Activated CD4-positive, alpha-beta T cell treated with anti-CD3 and anti-CD28 coated beads, Interleukin-2, amount 10 ng/mL, durations not matched to agents 24 days and 14 days (primary cell): ENCODE data around the gene SRBD1. TPM values are rescaled to one million over a fixed set of nuclear protein-coding genes. Genes with fewer than 3 reads are reported as not detected.
A peak's percentile ranks its signal among the peaks of the same experiment; 100 is the strongest.
"Not testable (repeated sequence)": the region's sequence is repeated elsewhere in the genome, so short reads cannot be mapped to it uniquely, and the experiment has no call there.

Source experiments
- DNase-seq: peaks from one replicate; pipeline ENCODE4 v3.0.0; 2022
- H3K27ac Mint-ChIP-seq: one replicate; pipeline ENCODE4 v1.8.0; 2022; ENCODE audit warnings: mild to moderate bottlenecking, mixed read lengths
- H3K27me3 Mint-ChIP-seq: one replicate; pipeline ENCODE4 v1.8.0; 2022; ENCODE audit warnings: mixed read lengths
- H3K36me3 Mint-ChIP-seq: one replicate; pipeline ENCODE4 v1.8.0; 2022; ENCODE audit warnings: low read depth, mild to moderate bottlenecking, mixed read lengths
- H3K4me1 Mint-ChIP-seq: one replicate; pipeline ENCODE4 v1.8.0; 2021; ENCODE audit warnings: mixed read lengths
- H3K4me3 Mint-ChIP-seq: one replicate; pipeline ENCODE4 v1.8.0; 2022; ENCODE audit warnings: mild to moderate bottlenecking, moderate library complexity, mixed read lengths
- H3K9me3 Mint-ChIP-seq: one replicate; pipeline ENCODE4 v1.8.0; 2021; ENCODE audit warnings: mixed read lengths
- intact Hi-C: fragments of 100-400 bp; cut with micrococcal nuclease; formaldehyde crosslinking; loops from one replicate; pipeline ENCODE4 v1.15.1; 2023
- total RNA-seq: library from RNA; stranded (reverse); gene quantifications from 2 replicates; pipeline ENCODE4 v1.2.3, GENCODE V29; 2022

The SRBD1 gene
- total RNA-seq, 1 donor from 2014 or later, result 18.9 TPM

DNA sequence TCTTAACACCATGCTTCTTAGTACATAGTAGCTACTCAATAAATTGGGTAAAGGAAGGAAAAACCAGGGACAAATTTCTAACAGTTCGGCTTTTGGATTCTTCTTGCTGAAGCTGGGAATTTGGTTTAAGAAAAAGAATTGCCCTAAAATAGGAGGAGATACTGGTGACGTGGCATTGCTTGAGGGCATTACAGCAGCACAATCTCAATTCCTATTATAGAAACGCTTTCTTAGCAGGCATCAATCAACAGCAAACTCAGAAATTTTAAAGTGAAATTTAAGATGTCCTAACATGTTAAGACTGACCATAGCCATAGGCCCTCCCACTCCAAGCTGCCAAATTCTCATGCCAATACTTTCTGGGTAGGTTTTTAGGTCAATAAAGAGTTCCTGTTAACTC, 169.5 kb downstream of the SRBD1 start:
- H3K9me3 Mint-ChIP-seq, result no peaks in the 10 kb centered on the region
- intact Hi-C loops, result no loop called here
- DNase-seq, result no peak
- no peak overlapping the region for H3K27ac Mint-ChIP-seq
- peaks cover 5% of the 10 kb centered on the region for H3K4me1 Mint-ChIP-seq
- no peak overlapping the region for H3K4me3 Mint-ChIP-seq
- H3K36me3 Mint-ChIP-seq, result peaks cover 8% of the 10 kb centered on the region
- H3K27me3 Mint-ChIP-seq, result no peaks in the 10 kb centered on the region

DNA sequence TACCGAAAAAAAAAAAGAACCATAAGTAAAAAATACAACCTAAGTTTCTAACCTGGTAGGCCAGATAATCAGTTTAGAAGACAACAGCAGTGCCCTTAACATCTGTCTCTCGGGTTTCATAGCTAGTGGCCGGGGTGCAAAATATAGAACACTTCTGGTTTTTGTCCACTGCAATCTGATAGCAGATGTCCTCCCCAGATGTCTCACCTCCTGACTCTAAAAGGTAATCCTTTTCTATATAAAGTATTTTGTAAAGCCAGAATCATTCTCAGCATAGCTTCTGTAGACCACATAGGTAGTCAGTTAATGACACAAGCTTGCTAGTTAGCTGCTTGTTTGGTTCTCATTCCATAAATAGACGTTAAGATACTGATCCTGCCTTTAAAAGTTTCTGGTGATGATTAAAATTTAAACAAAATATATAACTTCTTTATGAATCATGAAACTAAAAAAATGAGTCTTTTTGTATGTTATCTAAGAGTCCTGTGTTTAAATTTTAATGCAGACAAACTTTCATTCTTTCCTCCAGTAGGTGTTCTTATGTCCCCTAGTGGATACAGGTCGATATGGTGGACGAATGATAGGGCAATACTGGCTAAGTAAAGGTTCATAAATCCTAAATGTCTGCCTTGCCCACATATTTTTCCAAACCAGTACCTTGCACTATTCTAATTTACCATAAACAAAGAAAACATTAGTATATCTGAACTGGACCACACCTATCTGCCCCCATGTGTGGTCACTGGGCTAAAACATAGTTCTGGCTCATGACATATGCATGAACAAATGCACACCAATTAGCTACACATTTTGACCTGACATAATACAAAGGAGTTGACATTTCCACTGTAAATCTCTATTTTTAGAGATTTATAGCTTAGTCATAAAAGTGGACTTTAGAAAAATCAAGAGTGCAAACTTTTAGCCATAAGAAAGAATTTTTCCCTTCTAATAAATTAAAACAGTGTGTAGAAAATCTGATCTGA, 171.0 kb downstream of the SRBD1 start:
- H3K27ac Mint-ChIP-seq, result no peak overlapping the region
- peaks cover 5% of the 10 kb centered on the region for H3K4me1 Mint-ChIP-seq
- H3K27me3 Mint-ChIP-seq, result no peaks in the 10 kb centered on the region
- no peaks in the 10 kb centered on the region for H3K9me3 Mint-ChIP-seq
- DNase-seq, result no peak
- peaks cover 8% of the 10 kb centered on the region for H3K36me3 Mint-ChIP-seq
- H3K4me3 Mint-ChIP-seq, result no peak overlapping the region
- intact Hi-C loops, result no loop called here

DNA sequence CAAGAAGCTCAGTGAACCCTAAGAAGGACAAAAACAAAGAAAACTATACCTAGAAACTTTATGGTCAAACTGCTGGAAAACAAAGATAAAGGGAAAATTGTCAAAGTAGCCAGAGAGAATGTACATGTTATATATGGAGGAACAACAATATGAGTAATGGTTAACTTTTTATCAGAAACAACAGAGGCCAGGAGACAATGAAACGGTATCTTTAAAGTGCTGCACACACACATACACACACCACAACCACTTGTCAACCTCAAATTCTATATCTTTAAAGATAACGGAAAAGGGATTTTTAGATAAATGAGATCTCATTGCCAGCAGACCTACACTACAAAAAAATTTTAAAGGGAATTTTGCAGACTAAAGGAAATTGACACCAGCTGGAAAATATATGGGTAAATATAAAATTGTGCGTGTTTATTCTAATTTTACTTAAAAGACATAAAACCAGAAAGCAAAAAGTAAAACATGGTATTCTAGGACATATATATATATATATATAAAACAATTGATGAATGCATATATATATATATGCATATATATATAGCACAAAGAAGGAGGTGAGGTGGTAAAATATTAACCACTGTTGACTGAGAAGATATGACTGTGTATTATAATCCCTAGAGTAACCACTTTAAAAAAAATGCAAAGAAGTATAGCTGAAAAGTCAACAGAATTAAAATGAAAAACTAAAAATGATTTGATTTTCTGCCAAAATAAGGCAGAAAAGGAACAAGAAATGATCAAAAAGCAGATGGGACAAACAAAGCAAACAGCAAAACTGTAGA, 172.0 kb downstream of the SRBD1 start:
- H3K4me3 Mint-ChIP-seq, result no peak overlapping the region
- H3K4me1 Mint-ChIP-seq, result peaks cover 5% of the 10 kb centered on the region
- no peak overlapping the region for H3K27ac Mint-ChIP-seq
- no peaks in the 10 kb centered on the region for H3K9me3 Mint-ChIP-seq
- DNase-seq, result no peak
- intact Hi-C loops, result no loop called here
- H3K36me3 Mint-ChIP-seq, result peaks cover 8% of the 10 kb centered on the region
- no peaks in the 10 kb centered on the region for H3K27me3 Mint-ChIP-seq

DNA sequence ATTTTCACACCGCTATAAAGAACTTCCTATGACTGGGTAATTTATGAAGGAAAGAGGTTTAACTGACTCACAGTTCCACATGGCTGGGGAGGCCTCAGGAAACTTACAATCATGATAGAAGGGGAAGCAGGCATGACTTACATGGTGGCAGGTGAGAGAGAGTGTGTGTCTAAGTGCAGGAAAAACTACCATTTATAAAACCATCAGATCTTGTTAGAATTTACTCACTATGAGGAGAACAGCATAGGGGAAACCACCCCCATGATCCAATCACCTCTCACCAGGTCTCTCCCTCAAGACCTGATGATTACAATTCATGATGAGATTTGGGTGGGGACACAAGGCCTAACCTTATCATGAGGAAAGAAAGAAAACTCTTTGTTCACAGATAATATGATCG, 174.6 kb downstream of the SRBD1 start:
- no peaks in the 10 kb centered on the region for H3K9me3 Mint-ChIP-seq
- H3K36me3 Mint-ChIP-seq, result peaks cover 5% of the 10 kb centered on the region
- intact Hi-C loops, result no loop called here
- no peak overlapping the region for H3K4me3 Mint-ChIP-seq
- no peaks in the 10 kb centered on the region for H3K27me3 Mint-ChIP-seq
- no peak overlapping the region for H3K27ac Mint-ChIP-seq
- no peak for DNase-seq
- no peaks in the 10 kb centered on the region for H3K4me1 Mint-ChIP-seq

DNA sequence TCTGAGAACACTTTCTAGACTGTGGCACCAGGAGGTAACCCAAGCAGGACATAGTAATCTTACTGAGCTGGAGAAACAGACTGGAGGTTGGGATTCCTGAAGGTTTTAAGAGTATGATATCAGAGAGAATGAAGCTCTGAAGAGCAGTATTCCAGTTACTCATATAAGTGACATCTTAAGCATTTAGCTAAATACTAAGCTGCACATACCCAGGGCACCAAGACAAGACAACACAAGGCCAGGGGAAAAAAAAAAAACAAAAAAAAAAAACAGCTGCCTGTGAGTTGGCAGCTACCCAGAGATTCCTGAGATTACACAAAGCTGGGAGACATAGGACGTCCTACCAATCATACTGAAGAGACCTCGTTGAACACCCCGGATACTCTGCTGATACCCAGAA, 175.8 kb downstream of the SRBD1 start:
- Mint-ChIP-seq H3K4me3 (no peak overlapping the region), H3K27me3 (no peaks in the 10 kb centered on the region), H3K9me3 (no peaks in the 10 kb centered on the region), H3K27ac (no peak overlapping the region), H3K36me3 (peaks cover 5% of the 10 kb centered on the region), H3K4me1 (no peaks in the 10 kb centered on the region)
- DNase-seq, result no peak
- intact Hi-C loops, result no loop called here

DNA sequence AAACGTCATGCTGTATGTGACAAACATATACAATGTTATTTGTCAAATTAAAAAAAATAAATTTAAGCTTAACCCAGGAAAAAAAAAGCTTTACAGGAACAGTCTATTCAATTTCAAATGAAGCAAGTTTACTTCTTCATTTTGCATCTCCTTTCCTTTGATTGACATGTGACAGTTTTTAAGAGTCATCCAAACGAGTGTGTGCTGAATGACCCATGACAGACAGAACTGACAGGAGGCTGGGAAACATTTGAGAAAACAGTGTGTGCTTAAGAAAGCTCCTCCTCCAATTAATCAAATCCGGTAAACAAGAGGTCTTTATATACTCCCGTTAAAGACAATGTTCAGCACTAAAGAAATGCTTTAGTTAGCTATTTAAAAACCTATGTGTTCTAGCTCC, 177.7 kb downstream of the SRBD1 start:
- intact Hi-C loops, result no loop called here
- Mint-ChIP-seq H3K27ac (no peak overlapping the region), H3K9me3 (no peaks in the 10 kb centered on the region), H3K4me1 (no peaks in the 10 kb centered on the region), H3K4me3 (no peak overlapping the region), H3K27me3 (no peaks in the 10 kb centered on the region), H3K36me3 (peaks cover 5% of the 10 kb centered on the region)
- no peak for DNase-seq

DNA sequence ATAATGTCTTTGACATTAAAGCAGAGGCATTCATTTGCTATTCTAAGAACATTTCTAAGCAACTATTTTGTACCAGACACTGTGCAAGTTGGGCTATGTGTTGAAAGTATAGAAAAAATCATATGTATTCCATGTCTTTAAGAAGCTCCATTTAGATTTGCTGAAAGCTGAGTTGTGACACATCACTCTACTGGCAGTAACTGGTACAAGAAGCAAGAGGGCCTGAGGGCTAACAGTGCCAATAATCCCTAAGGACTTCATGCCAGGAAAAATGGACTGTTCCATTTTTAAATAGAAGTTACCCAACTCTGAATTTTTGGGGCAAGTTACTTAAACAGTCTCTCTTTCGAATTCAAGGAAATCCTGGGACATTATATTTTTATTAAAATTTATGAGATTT, 178.7 kb downstream of the SRBD1 start:
- intact Hi-C loops, result no loop called here
- peaks cover 3% of the 10 kb centered on the region for H3K36me3 Mint-ChIP-seq
- no peak overlapping the region for H3K27ac Mint-ChIP-seq
- no peaks in the 10 kb centered on the region for H3K27me3 Mint-ChIP-seq
- no peak overlapping the region for H3K4me3 Mint-ChIP-seq
- DNase-seq, result no peak
- no peaks in the 10 kb centered on the region for H3K4me1 Mint-ChIP-seq
- peaks cover 4% of the 10 kb centered on the region for H3K9me3 Mint-ChIP-seq

DNA sequence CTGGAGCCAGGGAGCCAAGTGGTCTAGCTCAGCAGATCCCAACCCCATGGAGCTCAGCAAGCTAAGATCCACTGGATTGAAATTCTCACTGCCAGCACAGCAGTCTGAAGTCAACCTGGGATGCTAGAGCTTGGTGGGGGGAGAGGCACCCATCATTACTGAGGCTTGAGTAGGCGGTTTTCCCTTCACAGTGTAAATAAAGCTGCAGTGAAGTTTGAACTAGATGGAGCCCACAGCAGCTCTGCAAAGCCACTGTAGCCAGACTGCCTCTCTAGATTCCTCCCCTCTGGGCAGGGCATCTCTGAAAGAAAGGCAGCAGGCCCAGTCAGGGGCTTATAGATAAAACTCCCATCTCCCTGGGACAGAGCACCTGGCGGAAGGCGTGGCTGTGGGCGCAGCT, 185.0 kb downstream of the SRBD1 start:
- H3K4me3 Mint-ChIP-seq, H3K36me3 Mint-ChIP-seq, H3K4me1 Mint-ChIP-seq, H3K27ac Mint-ChIP-seq, intact Hi-C loops, DNase-seq, H3K27me3 Mint-ChIP-seq, H3K9me3 Mint-ChIP-seq: not testable (repeated sequence)

DNA sequence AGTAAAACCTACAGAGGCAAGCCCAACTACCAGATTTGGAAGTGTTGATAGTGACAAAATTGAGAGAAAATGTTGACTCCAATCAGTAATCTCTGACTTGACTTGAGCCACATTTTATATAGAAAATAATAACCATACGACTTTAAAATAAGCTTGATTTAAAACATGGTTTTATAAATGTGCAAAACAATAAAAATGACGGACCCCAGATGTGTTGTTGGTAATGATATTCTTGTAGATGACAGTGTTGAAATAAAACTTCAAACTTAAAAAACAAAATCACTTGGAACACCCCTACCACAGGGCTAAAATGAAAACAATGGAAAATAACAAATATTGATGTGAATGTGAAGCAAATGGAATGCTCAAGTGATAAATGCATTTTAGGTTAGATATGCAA, 188.1 kb downstream of the SRBD1 start:
- Mint-ChIP-seq H3K9me3 (peaks cover 3% of the 10 kb centered on the region), H3K4me3 (no peak overlapping the region), H3K27ac (no peak overlapping the region), H3K27me3 (no peaks in the 10 kb centered on the region), H3K36me3 (peaks cover 9% of the 10 kb centered on the region), H3K4me1 (no peaks in the 10 kb centered on the region)
- no peak for DNase-seq
- intact Hi-C loops, result no loop called here

DNA sequence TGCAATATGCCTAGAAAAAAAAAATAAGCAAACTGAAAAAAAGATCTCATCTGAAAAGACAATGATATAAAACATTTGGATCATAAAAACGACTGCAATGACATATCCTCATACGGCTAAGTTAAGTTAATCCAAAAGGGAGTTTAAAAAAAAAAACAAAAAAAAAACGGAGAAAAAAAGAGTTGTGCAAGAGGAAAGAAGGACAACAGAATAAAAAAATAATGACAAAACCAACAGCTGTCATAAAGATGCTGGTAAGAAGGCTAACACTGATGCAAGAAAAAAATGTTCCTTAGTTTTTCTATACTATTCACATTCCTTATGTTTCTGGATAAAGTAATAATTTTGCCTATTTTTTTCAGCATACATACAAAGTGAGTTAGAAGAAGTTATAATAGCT, 192.5 kb downstream of the SRBD1 start:
- Mint-ChIP-seq H3K9me3 (no peaks in the 10 kb centered on the region), H3K36me3 (peaks cover 10% of the 10 kb centered on the region), H3K27me3 (no peaks in the 10 kb centered on the region), H3K27ac (no peak overlapping the region), H3K4me1 (no peaks in the 10 kb centered on the region), H3K4me3 (no peak overlapping the region)
- intact Hi-C loops, result no loop called here
- DNase-seq, result no peak

DNA sequence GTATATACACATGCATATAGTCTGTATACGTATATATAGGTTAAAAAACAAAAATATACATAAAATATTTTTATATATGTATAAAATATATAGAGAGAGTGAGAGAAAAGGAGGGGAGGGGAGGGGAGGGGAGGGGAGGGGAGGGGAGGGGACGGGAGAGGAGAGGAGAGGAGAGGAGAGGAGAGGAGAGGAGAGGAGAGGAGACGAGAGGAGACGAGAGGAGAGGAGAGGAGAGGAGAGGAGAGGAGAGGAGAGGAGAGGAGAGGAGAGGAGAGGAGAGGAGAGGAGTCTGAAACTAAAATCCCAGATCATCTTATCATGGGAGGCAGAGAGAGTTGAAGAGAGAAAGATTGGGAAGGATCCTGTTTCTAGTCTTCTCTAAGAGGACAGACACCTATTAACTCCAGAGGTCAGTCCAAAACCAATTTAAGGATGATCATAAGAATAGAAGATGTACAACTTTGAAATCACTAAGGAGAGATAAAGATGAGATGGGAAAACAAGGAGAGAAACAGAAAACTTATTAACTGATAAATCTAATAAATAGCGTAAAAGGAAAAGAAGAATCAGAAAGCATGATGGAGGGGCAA, 195.4 kb downstream of the SRBD1 start:
- Mint-ChIP-seq H3K4me1 (no peaks in the 10 kb centered on the region), H3K36me3 (peaks cover 20% of the 10 kb centered on the region), H3K27me3 (no peaks in the 10 kb centered on the region), H3K4me3 (no peak overlapping the region), H3K9me3 (no peaks in the 10 kb centered on the region), H3K27ac (peak overlapping the region; percentile 3)
- DNase-seq, result no peak
- intact Hi-C loops, result no loop called here

DNA sequence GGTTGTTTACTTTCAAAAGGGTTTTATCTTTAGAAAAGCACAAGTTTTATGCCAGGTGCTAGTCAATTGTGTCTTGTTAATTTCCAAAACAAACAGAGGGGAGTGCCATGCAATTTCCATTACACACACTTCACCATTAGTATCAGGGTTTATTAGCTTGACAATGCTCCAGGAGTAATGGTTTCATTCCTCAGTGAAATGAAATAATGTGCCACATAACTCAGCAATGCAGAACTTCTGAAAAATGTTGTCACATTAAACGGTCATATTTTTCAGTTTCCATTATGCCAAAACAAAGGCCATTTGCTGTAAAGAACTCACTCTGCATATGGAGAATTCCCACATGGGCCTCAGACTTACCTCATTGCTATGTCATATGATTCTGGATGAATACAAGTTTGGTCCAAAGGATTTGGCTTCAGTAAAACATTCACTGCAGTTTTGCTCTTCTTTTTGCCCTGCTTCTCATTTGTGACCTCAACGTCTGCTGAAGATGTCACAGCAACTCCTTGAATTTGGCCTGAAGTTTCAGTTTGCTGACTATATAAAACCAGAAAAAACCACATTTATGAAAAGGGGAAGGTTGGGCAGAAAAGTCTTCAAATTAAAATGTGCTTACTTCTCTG, 198.2 kb downstream of the SRBD1 start:
- Mint-ChIP-seq H3K4me1 (peaks cover 3% of the 10 kb centered on the region), H3K4me3 (no peak overlapping the region), H3K27me3 (no peaks in the 10 kb centered on the region), H3K27ac (no peak overlapping the region), H3K9me3 (no peaks in the 10 kb centered on the region), H3K36me3 (peaks cover 15% of the 10 kb centered on the region)
- intact Hi-C loops, result no loop called here
- DNase-seq, result no peak

DNA sequence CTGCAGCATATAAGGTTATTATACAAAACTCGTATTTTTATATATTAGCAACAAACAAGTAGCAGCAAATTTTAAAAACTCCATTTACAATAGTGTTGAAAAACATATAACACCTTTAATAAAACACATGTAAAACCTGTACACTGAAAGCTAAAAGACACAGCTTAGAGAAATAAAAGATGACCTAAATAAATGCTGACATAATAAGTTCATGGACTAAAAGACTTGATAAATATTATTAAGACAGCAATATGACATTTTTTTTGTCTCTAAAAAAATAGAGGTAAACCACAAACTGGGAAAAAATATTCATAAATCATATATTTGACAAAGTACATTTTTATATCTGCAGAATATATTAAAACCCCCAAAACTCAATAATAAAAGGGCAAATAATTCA, 201.4 kb downstream of the SRBD1 start:
- no peaks in the 10 kb centered on the region for H3K27me3 Mint-ChIP-seq
- H3K27ac Mint-ChIP-seq, result no peak overlapping the region
- no peak for DNase-seq
- peaks cover 14% of the 10 kb centered on the region for H3K36me3 Mint-ChIP-seq
- H3K9me3 Mint-ChIP-seq, result no peaks in the 10 kb centered on the region
- H3K4me1 Mint-ChIP-seq, result peaks cover 3% of the 10 kb centered on the region
- no peak overlapping the region for H3K4me3 Mint-ChIP-seq
- intact Hi-C loops, result no loop called here

DNA sequence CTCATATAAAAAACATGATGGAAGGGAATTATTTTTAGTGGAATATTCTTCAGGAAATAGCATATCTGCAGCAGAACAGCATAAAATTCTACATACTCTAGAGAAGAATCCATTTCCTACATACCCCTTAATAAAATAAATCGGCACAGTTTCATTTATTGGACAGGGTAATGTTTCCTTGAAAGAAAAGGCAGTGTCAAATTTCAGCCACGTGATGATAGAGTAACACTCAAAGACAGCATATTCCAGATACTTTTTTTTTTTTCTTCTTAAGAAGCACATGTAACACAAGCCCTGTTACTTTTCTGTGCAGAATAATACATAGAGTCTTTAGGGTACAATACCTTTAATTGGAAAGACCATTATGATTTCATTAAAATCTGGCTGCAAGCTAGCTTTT, 204.4 kb downstream of the SRBD1 start:
- Mint-ChIP-seq H3K4me1 (peaks cover 3% of the 10 kb centered on the region), H3K9me3 (no peaks in the 10 kb centered on the region), H3K27me3 (no peaks in the 10 kb centered on the region), H3K4me3 (no peak overlapping the region), H3K27ac (no peak overlapping the region), H3K36me3 (peaks cover 9% of the 10 kb centered on the region)
- intact Hi-C loops, result no loop called here
- no peak for DNase-seq
